ENCODE results near the gene RNF41. TPM values are rescaled to one million over a fixed set of nuclear protein-coding genes. Genes with fewer than 3 reads are reported as not detected.
A peak's percentile ranks its signal among the peaks of the same experiment; 100 is the strongest.
"Not testable (repeated sequence)": the region's sequence is repeated elsewhere in the genome, so short reads cannot be mapped to it uniquely, and the experiment has no call there.

Gene RNF41
- total RNA-seq, 1 donor from 2014 or later, result 70.3 TPM

DNA sequence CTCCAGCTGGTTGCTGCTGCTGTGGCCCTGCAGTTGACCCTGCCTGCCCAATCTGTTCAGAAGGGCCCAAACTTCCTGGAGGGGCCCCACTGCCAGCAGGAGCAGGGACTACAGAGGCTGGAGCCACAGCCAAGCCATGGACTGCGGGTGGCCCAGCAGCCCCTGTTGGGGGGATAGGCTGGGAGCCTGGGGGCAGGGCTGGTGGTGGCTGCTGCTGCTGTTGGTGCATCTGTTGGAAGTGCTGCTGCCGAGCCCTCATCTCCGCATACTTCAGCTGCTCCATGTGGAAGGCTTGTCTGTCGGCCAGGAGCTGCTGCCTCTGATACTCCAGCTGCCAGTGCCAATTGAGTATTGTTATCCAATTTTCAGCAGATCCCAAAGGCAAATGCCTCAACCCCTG, 56.4 kb downstream of the RNF41 start:
- DNase-seq, result peak; percentile 73

DNA sequence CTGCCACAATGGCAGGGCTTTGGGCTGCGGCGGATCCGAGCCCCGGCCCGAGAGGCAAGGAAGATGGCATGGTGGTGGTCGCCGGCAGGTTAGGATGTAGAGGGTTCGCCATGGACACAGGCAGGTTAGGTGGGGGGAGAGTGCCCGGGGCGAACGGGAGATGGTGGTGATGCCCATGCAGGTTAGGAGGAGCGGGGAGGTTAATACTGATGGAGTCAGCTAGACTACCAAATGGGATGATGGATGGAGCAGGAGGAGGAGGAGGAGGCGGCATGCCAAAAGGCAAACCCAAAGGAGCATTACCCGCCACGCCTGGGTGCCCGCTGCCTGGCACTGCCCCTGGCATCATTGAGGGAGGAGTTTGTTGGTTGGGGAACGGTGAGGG, 57.4 kb downstream of the RNF41 start:
- no peak for DNase-seq

DNA sequence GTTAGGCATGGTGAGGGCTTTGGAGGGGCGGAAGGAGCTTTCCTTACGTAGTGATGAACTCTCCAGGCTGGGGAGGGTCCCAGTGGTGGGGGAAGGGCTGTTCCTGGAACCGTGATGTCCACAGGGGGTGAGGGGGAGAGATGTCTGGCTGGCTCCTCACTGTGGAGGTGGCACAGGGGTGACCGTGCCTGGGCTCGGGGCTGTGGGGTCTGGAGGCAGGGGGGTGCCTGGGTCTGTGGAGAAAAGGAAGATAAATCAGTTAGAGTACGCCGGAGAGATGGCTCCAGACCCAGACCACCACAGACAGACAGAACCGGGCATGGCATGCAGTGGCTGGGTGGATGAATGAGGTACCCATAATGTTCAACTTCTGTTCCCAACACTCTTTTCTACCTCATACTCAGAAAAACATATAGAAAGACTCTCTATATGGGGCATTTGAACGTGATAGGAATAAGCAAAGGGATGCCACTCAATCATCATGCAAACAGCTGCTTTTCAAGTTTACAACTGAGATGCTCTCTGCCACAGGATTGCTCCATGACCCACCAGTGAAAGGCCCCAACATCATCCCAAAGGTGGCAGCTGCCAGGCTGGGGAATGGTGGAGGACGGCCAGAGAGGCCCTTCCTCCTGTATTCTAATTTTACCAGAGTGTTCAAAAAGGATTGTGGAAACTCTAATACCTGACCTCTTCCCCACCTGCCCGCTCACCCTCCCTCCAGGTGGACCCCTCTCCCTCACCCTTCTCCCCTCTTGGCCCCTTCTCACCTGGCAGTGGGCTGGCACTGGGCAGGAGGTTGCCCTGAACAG, 58.0 kb downstream of the RNF41 start:
- DNase-seq, result no peak

DNA sequence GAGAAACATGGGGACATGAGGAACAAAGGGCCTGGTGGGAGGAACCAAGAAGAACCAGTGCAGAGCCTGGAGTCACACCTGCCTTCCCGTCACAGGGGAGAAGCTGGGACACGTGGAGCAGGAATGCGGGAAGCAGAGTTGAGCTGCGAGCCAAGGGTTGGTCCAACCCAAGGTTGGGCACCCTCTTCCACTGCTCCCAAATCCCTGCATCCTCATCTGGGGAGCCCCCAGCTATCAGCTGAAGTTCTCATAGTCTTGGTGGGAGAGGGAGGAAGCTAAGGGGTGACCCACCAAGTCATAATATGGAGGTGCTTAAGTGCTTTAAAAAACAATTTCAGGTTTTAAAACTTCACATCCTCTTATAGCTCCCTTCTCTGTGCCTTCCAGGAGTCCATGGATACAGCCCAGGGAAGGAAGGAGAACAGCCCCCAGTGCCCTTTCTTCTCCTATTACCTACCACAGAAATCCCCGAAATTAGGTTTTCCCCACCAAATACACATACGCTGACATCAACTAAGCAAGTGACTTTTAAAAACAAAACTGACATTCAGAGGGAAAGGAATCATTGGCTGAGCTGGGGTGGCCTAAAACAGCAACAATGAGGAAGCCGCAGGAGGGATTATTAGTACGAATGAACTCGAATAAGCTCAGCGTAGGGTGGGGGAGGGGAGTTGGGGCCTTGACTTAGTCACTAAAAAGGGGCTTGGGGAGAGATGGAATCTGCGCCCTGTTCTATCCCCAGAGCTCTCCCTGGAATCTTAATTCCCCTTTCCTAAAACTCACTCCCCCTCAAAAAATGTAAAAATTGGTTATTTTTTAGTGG, 59.0 kb downstream of the RNF41 start:
- DNase-seq, result no peak

DNA sequence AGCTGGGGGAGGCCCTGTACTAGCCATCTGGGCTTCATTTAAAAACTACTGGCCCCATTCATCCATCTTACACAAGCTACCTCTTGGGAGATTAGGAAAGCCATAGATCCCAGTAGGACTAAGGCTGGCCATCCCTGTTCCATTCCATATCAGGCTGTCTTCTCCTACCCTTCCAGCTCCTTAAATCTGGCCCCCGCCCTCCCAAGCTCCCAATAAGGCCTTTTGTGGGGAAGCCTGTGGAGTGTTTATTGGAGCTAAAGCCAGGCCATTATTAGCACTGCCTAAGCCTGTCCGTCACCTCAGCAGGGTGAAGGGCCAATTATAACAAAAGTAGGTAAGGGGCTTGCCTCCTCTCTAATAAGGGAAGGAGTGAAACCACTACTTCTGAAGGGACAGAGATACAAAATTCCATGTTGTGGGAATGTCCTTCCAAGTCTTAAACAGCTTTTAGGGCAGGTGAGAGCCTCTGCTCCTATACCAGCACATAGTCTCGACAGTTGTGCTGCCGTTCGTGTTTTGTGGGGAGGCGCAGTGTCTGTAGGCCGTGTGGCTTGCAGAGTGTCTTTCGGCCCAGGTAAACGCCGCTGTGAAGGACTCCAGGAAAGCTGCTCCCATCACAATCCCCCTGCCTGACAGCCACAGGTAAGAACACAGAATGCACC, 59.9 kb downstream of the RNF41 start:
- no peak for DNase-seq

DNA sequence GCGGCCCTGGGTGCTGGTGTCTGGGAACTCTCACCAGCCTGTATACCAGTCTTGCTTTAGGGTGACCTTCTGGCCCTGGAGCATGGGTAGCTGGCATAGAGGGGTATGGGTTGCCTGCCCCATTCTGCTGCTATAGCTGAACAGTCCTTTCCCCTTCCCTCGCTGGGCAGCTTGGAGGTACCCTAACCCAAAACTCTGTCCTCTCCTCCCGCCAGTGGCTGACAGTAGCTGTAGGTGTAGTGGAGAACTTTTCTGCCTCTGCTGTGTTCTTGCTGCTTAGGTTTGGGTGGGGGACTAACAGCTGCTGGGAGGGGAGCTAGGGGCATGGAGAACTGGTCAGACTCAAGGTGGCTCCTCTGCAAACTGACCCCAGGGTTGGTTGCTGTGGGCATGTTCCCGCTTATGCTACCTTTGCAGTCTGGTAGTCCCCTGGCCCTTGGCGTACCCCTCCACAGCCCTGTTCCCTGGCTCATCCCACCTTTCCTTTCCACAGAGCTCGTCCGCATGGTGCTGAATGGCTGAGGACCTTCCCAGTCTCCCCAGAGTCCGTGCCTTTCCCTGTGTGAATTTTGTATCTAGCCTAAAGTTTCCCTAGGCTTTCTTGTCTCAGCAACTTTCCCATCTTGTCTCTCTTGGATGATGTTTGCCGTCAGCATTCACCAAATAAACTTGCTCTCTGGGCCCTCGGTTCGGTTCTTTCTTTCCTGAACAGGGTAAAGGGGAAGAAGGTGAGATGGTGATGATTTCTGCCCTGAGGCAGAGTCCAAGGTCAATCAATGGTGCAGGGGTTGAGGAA, 60.6 kb downstream of the RNF41 start:
- no peak for DNase-seq

DNA sequence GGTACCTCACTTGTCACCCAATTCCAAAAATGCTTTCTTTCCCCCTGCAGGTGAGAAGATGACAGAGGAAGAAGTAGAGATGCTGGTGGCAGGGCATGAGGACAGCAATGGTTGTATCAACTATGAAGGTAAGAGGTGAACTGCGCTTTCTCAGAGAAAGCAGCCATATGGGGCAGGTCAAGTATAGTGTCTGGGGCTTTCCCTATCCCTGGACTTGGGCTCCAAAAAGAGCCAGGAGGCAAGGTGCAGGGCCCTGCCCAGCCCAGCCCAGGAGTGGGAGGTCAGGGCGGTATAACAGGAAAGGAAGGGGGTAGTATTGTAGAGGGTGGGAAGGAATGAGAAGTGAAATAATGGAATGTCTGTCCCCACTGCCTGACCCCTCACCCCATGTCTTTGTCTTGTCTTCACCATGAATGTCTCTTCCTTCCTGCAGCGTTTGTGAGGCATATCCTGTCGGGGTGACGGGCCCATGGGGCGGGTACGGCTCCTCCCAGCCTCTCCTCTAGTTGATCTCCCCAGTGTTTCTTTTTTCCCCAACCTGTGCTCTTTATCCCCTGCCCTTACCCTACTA, 61.4 kb downstream of the RNF41 start:
- DNase-seq, result no peak

DNA sequence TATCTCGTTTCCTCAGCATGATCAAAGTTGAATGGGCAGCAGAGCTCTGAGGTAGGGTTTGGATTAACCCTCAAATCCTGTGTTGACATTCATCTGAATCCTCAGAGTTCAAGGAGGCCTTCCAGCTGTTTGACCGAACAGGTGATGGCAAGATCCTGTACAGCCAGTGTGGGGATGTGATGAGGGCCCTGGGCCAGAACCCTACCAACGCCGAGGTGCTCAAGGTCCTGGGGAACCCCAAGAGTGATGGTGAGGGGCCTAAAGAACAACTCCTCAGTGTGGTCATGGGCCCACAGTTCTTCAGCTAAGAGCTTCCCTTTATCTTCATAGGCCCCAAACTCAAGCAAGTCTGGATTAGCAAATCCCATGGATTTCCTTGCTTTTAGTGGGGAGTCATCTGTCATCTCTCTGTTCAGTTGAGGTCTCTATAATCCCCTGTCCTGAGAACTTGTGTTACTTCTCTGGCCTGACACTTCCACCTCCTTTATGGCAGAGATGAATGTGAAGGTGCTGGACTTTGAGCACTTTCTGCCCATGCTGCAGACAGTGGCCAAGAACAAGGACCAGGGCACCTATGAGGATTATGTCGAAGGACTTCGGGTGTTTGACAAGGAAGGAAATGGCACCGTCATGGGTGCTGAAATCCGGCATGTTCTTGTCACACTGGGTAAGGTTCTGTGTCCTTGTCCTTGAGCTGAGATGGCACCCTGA, 62.1 kb downstream of the RNF41 start:
- no peak for DNase-seq

DNA sequence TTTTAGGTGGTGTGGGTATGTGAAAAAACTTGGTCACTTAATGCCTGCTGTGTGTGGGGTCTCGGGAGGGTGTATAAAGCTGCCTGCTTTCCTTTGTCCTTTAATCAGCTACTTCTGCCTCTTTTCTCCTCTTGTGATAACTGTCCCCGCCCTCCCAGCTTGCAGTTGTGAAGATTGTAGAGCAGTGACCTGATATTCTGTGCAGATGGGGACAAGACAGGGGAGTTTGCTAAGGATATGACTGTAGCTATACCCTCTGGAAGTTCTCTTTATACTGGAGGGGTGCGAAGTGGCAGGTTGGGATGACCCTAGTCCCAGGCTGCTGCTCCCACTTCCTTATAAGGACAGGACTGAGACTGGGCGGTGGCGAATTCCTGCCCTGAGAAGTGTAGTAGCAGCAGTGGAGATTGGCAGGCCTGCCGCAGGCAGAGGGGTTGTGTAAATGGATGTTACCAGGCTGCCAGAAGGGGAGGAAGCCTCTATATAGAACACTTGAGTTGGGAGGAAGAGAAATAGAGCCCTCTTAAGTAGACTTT, 62.7 kb downstream of the RNF41 start:
- peak; percentile 89 for DNase-seq

DNA sequence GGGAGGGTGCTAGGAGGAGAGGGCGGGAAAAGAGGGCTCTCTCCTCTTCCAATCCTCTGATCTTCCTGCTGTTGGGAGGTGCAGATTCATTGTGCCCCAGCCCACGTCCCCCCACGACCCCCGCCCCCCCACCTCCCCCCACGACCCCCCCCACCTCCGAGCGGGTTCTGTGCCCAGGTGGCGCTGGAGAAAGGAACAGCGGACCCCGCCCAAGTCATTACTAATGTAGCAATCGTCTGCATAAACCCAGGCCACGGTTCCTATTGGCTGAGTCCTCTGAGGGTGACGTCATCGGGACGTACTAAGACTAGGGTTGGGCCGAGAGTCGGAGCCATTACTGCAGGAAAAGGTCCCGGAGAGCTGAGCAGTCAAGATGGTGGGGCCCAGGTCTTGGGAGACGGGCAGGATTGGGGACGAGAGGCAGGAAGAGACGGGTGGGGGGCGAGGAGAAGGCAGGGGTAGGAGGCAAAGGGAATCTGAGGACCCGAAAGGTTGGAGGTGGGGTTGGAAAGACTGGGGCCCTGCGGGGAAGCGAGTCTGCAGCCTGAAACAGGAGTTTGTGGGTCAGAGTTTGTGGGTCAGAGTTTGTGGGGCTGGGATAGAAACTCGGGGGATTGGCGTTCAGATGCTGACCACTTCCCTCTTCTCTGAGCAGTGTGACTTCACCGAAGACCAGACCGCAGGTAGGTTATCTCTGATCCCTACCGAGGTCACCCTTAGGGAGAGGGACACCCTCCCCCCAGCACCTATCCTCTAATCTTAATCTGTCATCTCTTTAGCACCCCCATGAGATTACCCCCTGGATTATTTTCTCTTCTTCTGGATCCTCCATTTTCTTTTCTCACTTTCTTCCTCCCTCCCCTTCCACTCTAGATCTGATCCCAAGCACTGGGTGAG, 63.4 kb downstream of the RNF41 start, which contains the start of gene MYL6:
TSS of gene MYL6 (plus strand) at position 331 of the 897 bp plus-strand sequence. CDS start at position 374, 43 bp downstream.
- DNase-seq, result peak; percentile 99

DNA sequence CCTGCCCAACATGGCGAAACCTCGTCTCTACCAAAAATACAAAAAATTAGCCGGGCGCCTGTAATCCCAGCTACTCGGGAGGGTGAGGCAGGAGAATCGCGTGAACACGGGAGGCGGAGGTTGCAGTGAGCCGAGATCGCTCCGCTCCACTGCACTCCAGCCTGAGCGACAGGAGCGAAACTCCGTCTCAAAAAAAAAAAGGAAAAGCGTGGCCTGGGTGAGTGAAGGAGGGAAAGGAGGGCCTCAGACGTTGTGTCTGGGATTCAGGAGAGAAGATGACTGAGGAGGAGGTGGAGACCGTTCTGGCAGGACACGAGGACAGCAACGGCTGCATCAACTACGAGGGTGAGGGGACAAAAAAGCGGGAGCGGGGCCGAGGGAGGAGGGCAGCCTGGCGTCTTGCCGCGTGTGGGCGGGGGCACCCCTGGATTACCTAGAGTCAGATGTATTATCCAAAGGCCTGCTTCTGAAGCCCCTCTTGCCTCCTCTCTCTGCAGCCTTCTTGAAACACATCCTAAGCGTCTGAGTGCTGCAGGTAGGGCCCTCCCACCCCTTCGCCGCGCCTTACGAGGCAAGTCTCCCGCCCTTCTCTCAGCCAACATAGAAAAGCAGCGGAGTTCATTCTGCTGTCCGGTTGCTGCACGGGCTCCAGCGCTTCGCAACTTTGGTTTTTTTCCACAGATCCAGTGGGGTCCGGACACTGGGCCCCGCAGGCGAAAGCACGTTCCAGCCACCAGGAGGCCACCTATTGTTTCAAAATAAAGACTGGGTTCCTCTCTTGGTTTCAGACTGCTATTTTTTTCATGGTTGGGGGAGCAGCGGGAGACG, 64.3 kb downstream of the RNF41 start:
- DNase-seq, result peak; percentile 94

DNA sequence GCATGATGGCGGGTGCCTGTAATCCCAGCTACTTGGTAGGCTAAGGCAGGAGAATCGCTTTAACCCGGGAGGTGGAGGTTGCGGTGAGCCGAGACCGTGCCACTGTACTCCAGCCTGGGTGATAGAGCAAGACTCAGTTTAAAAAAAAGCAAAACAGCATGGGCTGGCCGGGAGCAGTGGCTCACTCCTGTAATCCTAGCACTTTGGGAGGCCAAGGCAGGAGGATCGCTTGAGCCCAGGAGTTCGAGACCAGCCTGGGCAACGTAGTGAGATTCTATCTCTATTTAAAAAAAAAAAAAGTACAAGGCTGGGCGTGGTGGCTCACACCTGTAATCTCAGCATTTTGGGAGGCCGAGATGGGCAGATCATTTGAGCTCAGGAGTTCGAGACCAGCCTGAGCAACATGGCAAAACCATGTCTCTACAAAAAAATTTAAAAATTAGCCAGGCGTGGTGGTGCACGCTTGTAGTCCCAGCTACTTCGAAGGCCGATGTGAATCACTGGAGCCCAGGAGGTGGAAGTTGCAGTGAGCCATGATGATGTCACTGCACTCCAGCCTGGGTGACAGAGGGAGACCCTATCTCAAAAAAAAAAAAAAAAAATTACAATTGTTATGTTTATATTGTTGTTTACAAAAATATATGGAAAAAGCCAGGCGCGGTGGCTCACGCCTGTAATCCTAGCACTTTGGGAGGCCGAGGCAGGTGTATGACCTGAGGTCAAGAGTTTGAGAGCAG, 65.1 kb downstream of the RNF41 start:
- DNase-seq, result not testable (repeated sequence)

DNA sequence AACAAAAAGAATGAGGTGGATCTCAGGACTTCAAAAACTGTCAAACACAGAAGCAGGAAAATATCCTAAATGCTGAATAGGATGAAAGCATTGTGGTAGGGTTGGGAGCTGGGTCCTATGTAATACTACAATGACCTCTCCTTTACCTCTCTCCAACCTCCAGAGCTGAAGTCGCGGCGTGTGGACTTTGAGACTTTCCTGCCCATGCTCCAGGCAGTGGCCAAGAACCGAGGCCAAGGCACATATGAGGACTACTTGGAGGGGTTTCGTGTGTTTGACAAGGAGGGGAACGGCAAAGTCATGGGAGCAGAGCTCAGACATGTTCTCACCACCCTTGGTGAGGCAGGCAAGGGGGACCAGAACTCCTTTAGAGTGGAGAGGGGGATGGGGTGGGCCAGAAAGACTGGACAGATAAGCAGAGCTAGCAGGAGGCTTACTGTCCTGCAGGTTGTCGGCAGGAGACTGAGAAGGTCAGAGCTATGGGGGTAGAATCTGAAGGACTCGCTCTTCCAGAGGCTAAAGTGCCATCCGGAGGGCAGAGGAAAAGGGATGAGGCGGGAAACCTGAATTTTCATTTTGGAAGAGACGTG, 66.4 kb downstream of the RNF41 start:
- no peak for DNase-seq

DNA sequence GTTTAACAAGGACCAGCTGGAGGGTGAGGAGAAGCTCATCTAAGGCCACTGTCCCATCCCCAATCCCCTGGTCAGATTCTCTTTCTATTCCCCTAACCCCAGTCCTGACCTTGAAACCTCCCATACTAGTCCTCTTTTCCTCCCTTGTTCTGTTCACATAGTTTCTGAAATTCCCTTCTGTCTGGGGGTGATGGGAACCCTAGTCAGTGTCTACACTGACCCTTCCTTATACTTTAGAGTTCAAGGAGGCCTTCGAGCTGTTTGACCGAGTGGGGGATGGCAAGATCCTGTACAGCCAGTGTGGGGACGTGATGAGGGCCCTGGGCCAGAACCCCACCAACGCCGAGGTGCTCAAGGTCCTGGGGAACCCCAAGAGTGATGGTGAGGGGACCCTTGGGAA, 66.9 kb downstream of the RNF41 start:
- DNase-seq, result no peak

DNA sequence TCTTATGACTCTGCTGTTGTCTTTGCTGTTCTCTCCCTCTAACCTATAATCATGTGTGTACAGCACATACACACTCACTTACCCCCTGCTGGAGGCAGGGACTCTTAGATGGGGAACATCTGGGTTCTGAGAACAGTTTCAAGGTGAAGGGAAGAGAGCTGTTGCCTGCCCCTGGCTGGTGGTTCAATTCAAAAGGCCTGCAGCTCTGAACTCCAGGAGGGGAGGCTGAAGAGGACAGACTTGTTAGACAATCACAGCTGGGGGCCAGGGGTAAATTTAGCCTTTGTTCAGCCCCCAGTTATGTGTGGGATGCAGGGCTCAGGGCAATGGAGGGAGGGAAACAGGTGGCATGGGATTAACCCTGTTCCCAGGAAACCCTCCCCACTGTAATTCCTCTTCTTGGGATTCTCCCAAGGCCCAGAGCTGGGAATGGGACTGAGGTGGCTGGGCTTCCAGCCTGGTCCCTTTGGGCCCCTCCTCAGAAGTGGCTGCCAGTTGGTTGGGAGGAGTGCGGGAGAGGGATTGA, 67.4 kb downstream of the RNF41 start:
- peak; percentile 87 for DNase-seq

DNA sequence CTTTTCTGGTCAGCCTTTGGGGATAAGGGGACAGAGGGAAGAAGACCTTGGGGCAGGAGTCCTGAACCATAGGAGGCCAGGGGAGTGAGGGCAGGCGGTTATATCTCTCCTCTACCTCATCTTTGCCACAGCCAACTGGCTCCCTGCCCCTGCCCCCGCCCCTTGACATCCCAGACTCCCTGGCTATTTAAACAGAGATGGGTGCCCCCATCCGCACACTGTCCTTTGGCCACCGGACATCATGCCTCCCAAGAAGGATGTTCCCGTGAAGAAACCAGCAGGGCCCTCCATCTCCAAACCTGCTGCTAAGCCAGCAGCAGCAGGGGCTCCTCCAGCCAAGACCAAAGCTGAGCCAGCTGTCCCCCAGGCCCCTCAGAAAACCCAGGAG, 68.0 kb downstream of the RNF41 start:
- peak; percentile 56 for DNase-seq
